Aortic smooth muscle cell (primary cell): ENCODE measurements around the gene SULT6B1. TPM values are rescaled to one million over a fixed set of nuclear protein-coding genes. Genes with fewer than 3 reads are reported as not detected.

Experiments
- total RNA-seq: library from RNA; depleted of rRNA; stranded (reverse); fragments of >200 nt; gene quantifications from 2 replicates; pipeline ENCODE4 v1.2.3, GENCODE V29; 2014

SULT6B1 gene
- total RNA-seq, result not detected in 2 replicates

GRCh38 chr2:37188570-37188969 is at the start of gene SULT6B1:
TSS of gene SULT6B1 (minus strand) at chr2:37188670. CDS start at chr2:37188640, 30 bp downstream.

GRCh38 chr2:37231241-37232130 is 43.0 kb upstream of the SULT6B1 start, which contains the start of the genes CEBPZ and NDUFAF7:
TSS of gene CEBPZ (minus strand) at chr2:37231596. CDS start at chr2:37231567, 29 bp downstream.
TSS of gene NDUFAF7 (plus strand) at chr2:37231658. CDS start at chr2:37231706, 48 bp downstream.

GRCh38 chr2:37196320-37197195 is 8.1 kb upstream of the SULT6B1 start, which contains the start of gene CEBPZOS:
TSS of gene CEBPZOS (plus strand) at chr2:37196496. CDS start at chr2:37199705, 3,209 bp downstream.

GRCh38 chr2:37156857-37157714 is 31.4 kb downstream of the SULT6B1 start, which contains the start of gene EIF2AK2:
TSS of gene EIF2AK2 (minus strand) at chr2:37156980. CDS start at chr2:37147806, 9,174 bp downstream.

Other genes with a start within 250 kb of the SULT6B1 start
- 13.1 and 18.4 TPM in 2 replicates for gene STRN, start 222.1 kb downstream of the SULT6B1 start, total RNA-seq
- 15.6 and 18.1 TPM in 2 replicates for gene HEATR5B, start 104.3 kb downstream of the SULT6B1 start, total RNA-seq
- gene GPATCH11, start 104.2 kb downstream of the SULT6B1 start, total RNA-seq, result 5.2 and 5.4 TPM in 2 replicates
- gene EIF2AK2, start 31.7 kb downstream of the SULT6B1 start, total RNA-seq, result 26.2 and 26.6 TPM in 2 replicates
- gene CEBPZOS, start 7.8 kb upstream of the SULT6B1 start, total RNA-seq, result 12.9 and 15.1 TPM in 2 replicates
- 43.7 and 59.5 TPM in 2 replicates for gene CEBPZ, start 42.9 kb upstream of the SULT6B1 start, total RNA-seq
- 12.9 and 14.8 TPM in 2 replicates for gene NDUFAF7, start 43.0 kb upstream of the SULT6B1 start, total RNA-seq
- gene PRKD3, start 136.2 kb upstream of the SULT6B1 start, total RNA-seq, result 58.9 and 61.2 TPM in 2 replicates
- 2.5 and 3.6 TPM in 2 replicates for gene QPCT, start 156.0 kb upstream of the SULT6B1 start, total RNA-seq